Omental fat pad (tissue), 4 donors: ENCODE results near the gene NAV2. TPM values are rescaled to one million over a fixed set of nuclear protein-coding genes. Genes with fewer than 3 reads are reported as not detected.

Experiments used
- ATAC-seq: fragments of 150-250 bp; one replicate; pipeline ENCODE4 v1.9.1; 2016; ENCODE audit warnings: mild to moderate bottlenecking, moderate library complexity; ENCODE audit not compliant: low FRiP score
- DNase-seq: peaks from one replicate; pipeline ENCODE4 v3.0.0-alpha.2; 2019; ENCODE audit warnings: low spot score
- total RNA-seq, 4 donors: library from RNA; depleted of rRNA; stranded (reverse); fragments of >200 nt; gene quantifications; one replicate each; pipeline ENCODE4 v1.1.0, GENCODE V29; 2016
- TF ChIP-seq, protein P1 (sequence below), 3 donors: fragments of 450-650 bp; IDR thresholded peaks; one replicate each; pipeline ENCODE4 v1.5.1; 2016 to 2017; ENCODE audit warnings: antibody characterized with exemption in 3 of 3, mild to moderate bottlenecking in 3 of 3, moderate library complexity in 2 of 3

NAV2 gene, protein sequence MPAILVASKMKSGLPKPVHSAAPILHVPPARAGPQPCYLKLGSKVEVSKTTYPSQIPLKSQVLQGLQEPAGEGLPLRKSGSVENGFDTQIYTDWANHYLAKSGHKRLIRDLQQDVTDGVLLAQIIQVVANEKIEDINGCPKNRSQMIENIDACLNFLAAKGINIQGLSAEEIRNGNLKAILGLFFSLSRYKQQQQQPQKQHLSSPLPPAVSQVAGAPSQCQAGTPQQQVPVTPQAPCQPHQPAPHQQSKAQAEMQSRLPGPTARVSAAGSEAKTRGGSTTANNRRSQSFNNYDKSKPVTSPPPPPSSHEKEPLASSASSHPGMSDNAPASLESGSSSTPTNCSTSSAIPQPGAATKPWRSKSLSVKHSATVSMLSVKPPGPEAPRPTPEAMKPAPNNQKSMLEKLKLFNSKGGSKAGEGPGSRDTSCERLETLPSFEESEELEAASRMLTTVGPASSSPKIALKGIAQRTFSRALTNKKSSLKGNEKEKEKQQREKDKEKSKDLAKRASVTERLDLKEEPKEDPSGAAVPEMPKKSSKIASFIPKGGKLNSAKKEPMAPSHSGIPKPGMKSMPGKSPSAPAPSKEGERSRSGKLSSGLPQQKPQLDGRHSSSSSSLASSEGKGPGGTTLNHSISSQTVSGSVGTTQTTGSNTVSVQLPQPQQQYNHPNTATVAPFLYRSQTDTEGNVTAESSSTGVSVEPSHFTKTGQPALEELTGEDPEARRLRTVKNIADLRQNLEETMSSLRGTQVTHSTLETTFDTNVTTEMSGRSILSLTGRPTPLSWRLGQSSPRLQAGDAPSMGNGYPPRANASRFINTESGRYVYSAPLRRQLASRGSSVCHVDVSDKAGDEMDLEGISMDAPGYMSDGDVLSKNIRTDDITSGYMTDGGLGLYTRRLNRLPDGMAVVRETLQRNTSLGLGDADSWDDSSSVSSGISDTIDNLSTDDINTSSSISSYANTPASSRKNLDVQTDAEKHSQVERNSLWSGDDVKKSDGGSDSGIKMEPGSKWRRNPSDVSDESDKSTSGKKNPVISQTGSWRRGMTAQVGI (N-terminal part only)
- total RNA-seq = 10 to 100 TPM in 2 of 4 donors, 1 to 10 TPM in 2; 6.3 to 41.6 (median 13.0) TPM

DNA sequence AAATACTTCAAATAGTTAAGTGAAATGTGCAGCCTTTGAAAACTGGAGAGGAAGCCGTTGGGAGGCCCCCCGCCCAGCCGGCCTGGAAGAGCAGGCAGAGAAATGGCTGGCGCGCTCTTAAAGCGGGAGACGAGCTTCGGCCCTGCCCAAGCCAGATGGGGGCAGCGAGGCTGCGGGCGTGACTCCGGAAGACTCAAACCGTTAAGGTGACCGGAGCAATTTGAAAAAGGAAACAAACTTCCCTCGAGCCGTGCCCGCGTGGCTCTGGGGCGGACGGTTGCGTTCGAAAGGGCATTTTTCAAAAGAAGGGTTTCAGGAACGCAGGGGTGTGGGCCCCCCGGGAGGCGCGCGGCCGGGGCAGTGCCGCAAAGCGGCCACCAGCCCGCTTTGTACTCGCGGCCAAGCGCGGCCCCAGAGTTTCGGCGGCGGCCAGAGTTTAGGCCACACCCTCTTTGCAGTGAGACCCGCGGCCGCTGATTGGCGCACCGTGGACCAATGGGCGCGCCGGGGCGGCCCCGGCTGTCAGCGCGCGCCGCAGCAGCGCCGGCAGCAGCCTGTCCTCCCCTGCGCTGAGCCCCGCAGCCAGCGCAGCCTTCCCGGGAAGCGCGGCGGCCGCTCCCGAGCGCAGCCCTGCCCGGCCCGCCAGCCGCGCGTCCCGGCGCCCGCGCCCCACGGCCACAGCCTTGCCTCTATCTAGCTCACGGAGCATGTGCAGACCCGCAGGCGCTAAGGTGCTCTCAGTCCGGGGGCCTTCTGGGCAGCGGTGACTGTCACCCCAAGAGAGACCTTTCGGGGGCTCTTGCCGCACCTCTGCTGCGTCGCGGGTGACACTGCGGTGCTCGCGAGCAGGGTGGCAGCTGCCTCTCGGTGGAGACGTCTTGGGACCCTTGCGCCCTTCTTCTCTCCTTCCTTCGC is at the start of gene NAV2:
NAV2 (plus strand) TSS at position 557 of the 915 bp plus-strand sequence. CDS start 859 bp downstream, outside the sequence.
- ATAC-seq (peak; percentile 95), DNase-seq (peak; percentile 61)
- TF ChIP-seq, protein P1, sequence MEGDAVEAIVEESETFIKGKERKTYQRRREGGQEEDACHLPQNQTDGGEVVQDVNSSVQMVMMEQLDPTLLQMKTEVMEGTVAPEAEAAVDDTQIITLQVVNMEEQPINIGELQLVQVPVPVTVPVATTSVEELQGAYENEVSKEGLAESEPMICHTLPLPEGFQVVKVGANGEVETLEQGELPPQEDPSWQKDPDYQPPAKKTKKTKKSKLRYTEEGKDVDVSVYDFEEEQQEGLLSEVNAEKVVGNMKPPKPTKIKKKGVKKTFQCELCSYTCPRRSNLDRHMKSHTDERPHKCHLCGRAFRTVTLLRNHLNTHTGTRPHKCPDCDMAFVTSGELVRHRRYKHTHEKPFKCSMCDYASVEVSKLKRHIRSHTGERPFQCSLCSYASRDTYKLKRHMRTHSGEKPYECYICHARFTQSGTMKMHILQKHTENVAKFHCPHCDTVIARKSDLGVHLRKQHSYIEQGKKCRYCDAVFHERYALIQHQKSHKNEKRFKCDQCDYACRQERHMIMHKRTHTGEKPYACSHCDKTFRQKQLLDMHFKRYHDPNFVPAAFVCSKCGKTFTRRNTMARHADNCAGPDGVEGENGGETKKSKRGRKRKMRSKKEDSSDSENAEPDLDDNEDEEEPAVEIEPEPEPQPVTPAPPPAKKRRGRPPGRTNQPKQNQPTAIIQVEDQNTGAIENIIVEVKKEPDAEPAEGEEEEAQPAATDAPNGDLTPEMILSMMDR (IDR thresholded peaks at IDR 0.05) = no peak

DNA sequence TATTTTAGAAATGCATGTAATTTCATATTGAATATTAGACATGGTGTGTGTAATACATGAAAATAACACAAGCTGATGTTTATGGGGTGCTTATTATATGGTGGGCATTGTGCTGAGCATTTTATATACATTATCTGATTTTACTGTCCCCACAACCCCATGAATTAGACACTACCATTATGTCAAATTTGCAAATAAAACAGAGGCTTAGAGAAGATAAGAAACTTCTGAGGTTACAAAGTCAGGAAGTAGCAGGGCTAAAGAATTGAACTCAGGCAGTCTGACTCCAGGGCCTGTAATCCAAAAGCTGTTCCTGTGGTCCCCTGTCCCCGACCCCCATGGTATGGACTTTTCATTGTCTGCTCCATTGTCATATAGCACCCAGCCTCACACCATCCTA is 49.4 kb upstream of the NAV2 start:
- DNase-seq = no peak
- ATAC-seq = no peak
- TF ChIP-seq, protein P1 (IDR thresholded peaks at IDR 0.05) = no peak

DNA sequence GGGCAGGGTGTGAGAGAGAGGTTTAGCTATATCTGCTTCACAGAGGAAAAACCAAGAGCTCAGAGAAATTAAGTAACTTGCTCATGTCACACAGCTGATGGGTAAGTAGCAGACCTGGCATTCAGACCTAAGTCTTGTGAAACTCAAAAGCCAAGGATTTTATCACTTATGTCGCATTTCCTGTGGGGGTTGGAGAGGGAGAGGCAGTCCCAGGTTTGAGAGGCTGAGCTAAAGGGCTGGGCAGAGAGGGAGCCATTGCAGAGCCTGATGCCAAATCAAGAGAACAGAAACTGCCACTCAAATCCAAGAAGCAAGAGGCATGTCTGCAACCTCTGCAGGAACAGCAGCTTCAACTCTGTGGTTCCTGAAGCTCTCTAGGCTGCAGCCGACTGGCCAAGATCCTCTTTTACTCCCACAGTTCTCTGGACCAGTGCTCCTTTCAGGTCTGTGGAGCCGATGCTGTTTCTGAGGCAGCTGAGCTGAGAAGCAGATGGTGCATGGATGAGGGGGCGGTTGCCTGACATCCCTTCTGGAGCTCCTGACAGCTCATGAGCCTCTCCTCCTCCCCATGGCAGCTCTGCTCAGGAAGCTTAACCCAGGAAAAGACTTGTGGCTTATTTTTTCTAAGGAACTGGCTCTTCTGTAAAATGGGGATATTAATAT is 47.6 kb upstream of the NAV2 start:
- no peak for DNase-seq
- TF ChIP-seq, protein P1 (IDR thresholded peaks at IDR 0.05) = no peak
- no peak for ATAC-seq

DNA sequence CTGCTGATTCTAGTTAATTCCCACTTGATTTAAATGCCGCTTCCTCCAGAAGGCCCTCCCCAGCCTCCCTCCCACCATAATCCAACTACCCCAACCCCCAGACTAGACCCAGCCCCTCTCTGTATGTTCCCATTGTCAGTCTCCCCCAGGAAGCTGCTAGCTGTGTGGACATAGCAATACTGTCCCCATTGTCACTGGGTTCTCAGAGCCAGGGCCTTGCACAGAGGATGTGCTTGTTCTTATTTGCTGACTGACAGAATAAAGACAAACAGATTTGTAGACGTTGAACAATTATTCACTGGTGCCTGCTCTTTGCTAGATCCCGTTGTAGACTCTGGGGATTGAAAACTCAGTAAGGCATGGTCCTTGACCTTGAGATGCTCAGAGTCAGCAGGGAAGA is 45.7 kb upstream of the NAV2 start:
- ATAC-seq = no peak
- TF ChIP-seq, protein P1 (IDR thresholded peaks at IDR 0.05) = no peak

DNA sequence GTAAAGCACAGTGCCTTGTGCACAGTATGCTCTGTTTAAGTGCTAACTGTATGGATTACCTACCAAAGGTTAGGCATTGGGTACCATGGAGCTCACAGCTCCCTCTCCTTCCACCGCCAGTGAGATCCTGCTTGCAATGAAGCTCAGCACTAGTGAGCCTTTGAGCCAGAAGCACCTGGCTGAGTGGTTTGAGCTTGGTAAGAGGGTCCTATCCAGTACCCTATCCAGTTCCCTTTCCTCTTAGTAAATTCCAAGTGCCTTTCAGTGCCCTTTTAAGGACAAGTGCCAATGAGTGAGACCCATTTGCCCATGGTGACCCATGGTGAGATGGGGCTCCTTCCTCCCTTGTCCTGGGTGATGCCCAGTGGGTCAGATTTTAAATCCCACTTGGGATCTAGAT is 43.1 kb upstream of the NAV2 start:
- ATAC-seq = no peak
- TF ChIP-seq, protein P1 (IDR thresholded peaks at IDR 0.05) = no peak
- DNase-seq = no peak

More for the DNA sequence above, 45.7 kb upstream of the NAV2 start:
- DNase-seq = no peak
